Measurements from ENCODE around the gene FILIP1L.

FILIP1L gene

DNA sequence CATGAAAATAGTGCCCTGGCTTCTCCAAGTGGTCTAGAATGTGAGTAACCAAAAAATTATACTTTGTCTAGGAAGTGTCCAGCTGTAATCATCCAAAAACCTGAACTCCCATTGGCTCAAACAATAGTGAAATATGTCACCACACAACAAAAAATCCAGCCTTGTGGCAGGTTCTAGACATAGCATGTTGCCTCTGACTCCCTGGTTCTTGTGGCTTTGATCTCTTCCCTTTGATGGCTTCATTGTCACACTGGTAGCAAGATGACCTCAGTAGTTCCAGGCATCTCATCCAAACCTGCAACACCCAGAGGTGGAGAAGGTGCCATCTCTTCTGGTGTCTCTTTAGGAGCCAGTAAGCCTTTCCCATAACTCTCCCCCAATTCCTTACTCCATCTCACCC is 222.0 kb downstream of the FILIP1L start:
- H3K79me1 ChIP-seq (ENCODE audit: low read length): no peaks in the 10 kb centered on the region
- no peak overlapping the region for H2AFZ ChIP-seq (ENCODE audit: insufficient read depth, low read length, poor library complexity)
- no peaks in the 10 kb centered on the region for H3K9me3 ChIP-seq (ENCODE audit: insufficient read depth, low read depth, low read length)
- no peak overlapping the region for H2AK5ac ChIP-seq (ENCODE audit: low read length)
- no peaks in the 10 kb centered on the region for H3K36me3 ChIP-seq (ENCODE audit: control insufficient read depth in 1 of 2, insufficient read depth in 2 of 2, low read length in 2 of 2)
- H3K4me2 ChIP-seq (ENCODE audit: low read length): no peak overlapping the region
- no peak overlapping the region for H3K4ac ChIP-seq (ENCODE audit: low read depth, low read length)
- H2BK120ac ChIP-seq (ENCODE audit: insufficient read depth, low read length, poor library complexity): no peak overlapping the region
- no peak for DNase-seq
- no peak overlapping the region for H3K9ac ChIP-seq (ENCODE audit: low read length)
- H3K4me3 ChIP-seq (ENCODE audit: low read depth, low read length): no peak overlapping the region
- peaks cover 0 to 2% of the 10 kb centered on the region in 2 experiments for H3K4me1 ChIP-seq (ENCODE audit: control insufficient read depth in 1 of 2, insufficient read depth in 2 of 2, low read length in 2 of 2)
- H4K91ac ChIP-seq (ENCODE audit: low read depth, low read length): no peak overlapping the region
- H3K18ac ChIP-seq (ENCODE audit: low read length): no peak overlapping the region
- no peak overlapping the region for H2BK5ac ChIP-seq (ENCODE audit: low read depth, low read length, poor library complexity)
- H3K27me3 ChIP-seq (ENCODE audit: insufficient read depth, low read length): no peaks in the 10 kb centered on the region
- no peak overlapping the region for H3K14ac ChIP-seq (ENCODE audit: low read length)
- no peak overlapping the region for H3K23ac ChIP-seq (ENCODE audit: low read length)
- no peak overlapping the region for H4K12ac ChIP-seq (ENCODE audit: low read depth, low read length)
- H4K8ac ChIP-seq (ENCODE audit: low read depth, low read length): no peak overlapping the region
- H3K79me2 ChIP-seq (ENCODE audit: control insufficient read depth, insufficient read depth, low read length, poor library complexity): no peaks in the 10 kb centered on the region
- H2BK12ac ChIP-seq (ENCODE audit: low read length): no peak overlapping the region
- H3K27ac ChIP-seq (ENCODE audit: low read depth, low read length): no peak overlapping the region

DNA sequence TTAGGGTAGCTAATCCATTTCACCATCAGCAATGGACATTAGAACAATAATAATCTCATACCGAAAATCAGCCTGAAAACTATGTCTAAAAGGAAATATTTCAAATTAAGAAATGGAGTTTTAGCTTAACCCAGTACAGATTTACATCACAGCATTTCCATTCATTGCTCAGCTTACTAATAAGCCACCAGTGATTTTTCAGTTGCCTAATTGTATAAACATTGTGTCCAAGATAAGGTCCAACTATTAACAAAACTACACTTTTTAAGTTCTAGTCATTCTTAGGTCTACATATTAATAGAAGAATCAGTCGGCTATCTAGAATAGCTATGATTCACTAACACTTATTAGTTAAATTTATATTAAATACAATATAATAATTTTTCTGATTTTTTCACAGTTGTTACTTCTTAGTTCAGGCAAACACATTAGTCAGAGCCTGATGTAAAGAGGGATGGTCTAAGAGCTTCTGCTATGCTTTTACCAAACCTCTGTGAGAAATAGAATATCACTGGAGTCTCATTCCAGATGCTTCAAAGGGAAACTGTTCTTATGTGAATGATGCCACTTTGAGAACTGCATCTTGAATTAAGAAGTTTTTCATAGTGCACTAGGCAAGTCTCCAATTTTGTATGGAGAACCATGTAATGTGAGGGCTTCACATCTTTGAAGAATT is 222.6 kb downstream of the FILIP1L start:
- Histone ChIP-seq H3K4me3 (ENCODE audit: low read depth, low read length) (no peak overlapping the region), H2BK120ac (ENCODE audit: insufficient read depth, low read length, poor library complexity) (no peak overlapping the region), H3K4me1 (ENCODE audit: control insufficient read depth in 1 of 2, insufficient read depth in 2 of 2, low read length in 2 of 2) (peaks cover 0 to 2% of the 10 kb centered on the region in 2 experiments), H4K8ac (ENCODE audit: low read depth, low read length) (no peak overlapping the region), H2BK5ac (ENCODE audit: low read depth, low read length, poor library complexity) (no peak overlapping the region), H3K4ac (ENCODE audit: low read depth, low read length) (no peak overlapping the region), H3K79me2 (ENCODE audit: control insufficient read depth, insufficient read depth, low read length, poor library complexity) (no peaks in the 10 kb centered on the region), H3K14ac (ENCODE audit: low read length) (no peak overlapping the region), H3K79me1 (ENCODE audit: low read length) (no peaks in the 10 kb centered on the region), H3K23ac (ENCODE audit: low read length) (no peak overlapping the region), H4K12ac (ENCODE audit: low read depth, low read length) (no peak overlapping the region), H2AK5ac (ENCODE audit: low read length) (no peak overlapping the region), H2BK12ac (ENCODE audit: low read length) (no peak overlapping the region), H3K9me3 (ENCODE audit: insufficient read depth, low read depth, low read length) (no peaks in the 10 kb centered on the region), H4K91ac (ENCODE audit: low read depth, low read length) (no peak overlapping the region), H3K36me3 (ENCODE audit: control insufficient read depth in 1 of 2, insufficient read depth in 2 of 2, low read length in 2 of 2) (no peaks in the 10 kb centered on the region), H3K9ac (ENCODE audit: low read length) (no peak overlapping the region), H3K18ac (ENCODE audit: low read length) (no peak overlapping the region), H3K27ac (ENCODE audit: low read depth, low read length) (no peak overlapping the region), H3K27me3 (ENCODE audit: insufficient read depth, low read length) (no peaks in the 10 kb centered on the region), H3K4me2 (ENCODE audit: low read length) (no peak overlapping the region), H2AFZ (ENCODE audit: insufficient read depth, low read length, poor library complexity) (no peak overlapping the region)
- WGBS (ENCODE audit: extremely low coverage, insufficient coverage, insufficient read length): no CpG with 5 or more reads among the region's 2 CpGs
- DNase-seq: no peak

DNA sequence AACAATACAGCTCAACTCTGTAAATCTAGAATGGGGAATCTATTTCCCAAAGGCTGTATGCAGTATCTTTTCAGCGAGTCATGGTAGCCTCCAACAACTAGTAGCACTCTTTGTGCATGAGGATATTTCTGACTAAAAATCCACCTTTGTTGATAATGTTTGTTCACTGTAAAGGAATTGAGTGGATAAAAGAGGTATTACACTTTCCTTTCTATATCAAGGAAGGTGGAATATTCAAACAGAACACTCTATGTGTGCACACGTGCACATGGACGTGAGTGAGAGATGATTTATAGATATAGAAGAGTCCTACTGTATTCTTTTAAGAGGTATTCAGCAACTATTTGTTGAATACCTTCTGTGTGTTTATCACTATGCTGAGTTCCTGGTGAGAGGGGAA is 228.4 kb downstream of the FILIP1L start:
- Histone ChIP-seq H2BK12ac (ENCODE audit: low read length) (no peak overlapping the region), H2BK120ac (ENCODE audit: insufficient read depth, low read length, poor library complexity) (no peak overlapping the region), H4K12ac (ENCODE audit: low read depth, low read length) (no peak overlapping the region), H2AFZ (ENCODE audit: insufficient read depth, low read length, poor library complexity) (no peak overlapping the region), H3K36me3 (ENCODE audit: control insufficient read depth in 1 of 2, insufficient read depth in 2 of 2, low read length in 2 of 2) (no peaks in the 10 kb centered on the region), H3K9ac (ENCODE audit: low read length) (no peak overlapping the region), H3K4me3 (ENCODE audit: low read depth, low read length) (no peak overlapping the region), H2BK5ac (ENCODE audit: low read depth, low read length, poor library complexity) (no peak overlapping the region), H3K4me1 (ENCODE audit: control insufficient read depth in 1 of 2, insufficient read depth in 2 of 2, low read length in 2 of 2) (no peaks in the 10 kb centered on the region), H3K23ac (ENCODE audit: low read length) (no peak overlapping the region), H3K27me3 (ENCODE audit: insufficient read depth, low read length) (no peaks in the 10 kb centered on the region), H4K8ac (ENCODE audit: low read depth, low read length) (no peak overlapping the region), H3K4me2 (ENCODE audit: low read length) (no peak overlapping the region), H3K14ac (ENCODE audit: low read length) (no peak overlapping the region), H4K91ac (ENCODE audit: low read depth, low read length) (no peak overlapping the region), H3K79me1 (ENCODE audit: low read length) (no peaks in the 10 kb centered on the region), H3K18ac (ENCODE audit: low read length) (no peak overlapping the region), H2AK5ac (ENCODE audit: low read length) (no peak overlapping the region), H3K9me3 (ENCODE audit: insufficient read depth, low read depth, low read length) (no peaks in the 10 kb centered on the region), H3K79me2 (ENCODE audit: control insufficient read depth, insufficient read depth, low read length, poor library complexity) (no peaks in the 10 kb centered on the region), H3K27ac (ENCODE audit: low read depth, low read length) (no peak overlapping the region), H3K4ac (ENCODE audit: low read depth, low read length) (no peak overlapping the region)
- DNase-seq: no peak
- no CpG with 5 or more reads among the region's 3 CpGs for WGBS (ENCODE audit: extremely low coverage, insufficient coverage, insufficient read length)

DNA sequence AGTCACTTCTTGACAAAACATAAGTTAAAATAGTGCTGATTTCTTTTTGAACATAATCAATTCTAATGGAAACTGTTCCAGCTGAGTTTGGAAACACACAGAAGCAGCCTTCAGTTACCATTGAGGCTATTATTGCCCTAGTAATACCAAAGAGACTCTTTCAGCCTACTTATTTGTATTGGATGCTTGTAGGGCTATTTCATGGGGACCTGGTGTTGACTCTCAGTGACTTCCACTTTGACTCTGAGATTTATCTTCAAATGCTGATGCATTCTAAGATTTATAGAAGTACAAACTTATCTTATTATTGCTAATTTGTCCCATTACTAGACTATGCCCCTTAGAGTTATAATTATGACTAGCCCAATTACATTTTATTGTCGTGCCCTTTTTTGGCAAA is 229.2 kb downstream of the FILIP1L start:
- no peaks in the 10 kb centered on the region for H3K79me1 ChIP-seq (ENCODE audit: low read length)
- no peaks in the 10 kb centered on the region for H3K9me3 ChIP-seq (ENCODE audit: insufficient read depth, low read depth, low read length)
- no peak for DNase-seq
- H3K4me2 ChIP-seq (ENCODE audit: low read length): no peak overlapping the region
- no peak overlapping the region for H3K27ac ChIP-seq (ENCODE audit: low read depth, low read length)
- no peaks in the 10 kb centered on the region for H3K4me1 ChIP-seq (ENCODE audit: control insufficient read depth in 1 of 2, insufficient read depth in 2 of 2, low read length in 2 of 2)
- no peak overlapping the region for H2BK120ac ChIP-seq (ENCODE audit: insufficient read depth, low read length, poor library complexity)
- H3K79me2 ChIP-seq (ENCODE audit: control insufficient read depth, insufficient read depth, low read length, poor library complexity): no peaks in the 10 kb centered on the region
- no peak overlapping the region for H3K18ac ChIP-seq (ENCODE audit: low read length)
- no peak overlapping the region for H3K4ac ChIP-seq (ENCODE audit: low read depth, low read length)
- H2BK12ac ChIP-seq (ENCODE audit: low read length): no peak overlapping the region
- H3K23ac ChIP-seq (ENCODE audit: low read length): no peak overlapping the region
- H2AK5ac ChIP-seq (ENCODE audit: low read length): no peak overlapping the region
- H4K12ac ChIP-seq (ENCODE audit: low read depth, low read length): no peak overlapping the region
- no CpG with 5 or more reads among the region's 1 CpG for WGBS (ENCODE audit: extremely low coverage, insufficient coverage, insufficient read length)
- H4K91ac ChIP-seq (ENCODE audit: low read depth, low read length): no peak overlapping the region
- H3K27me3 ChIP-seq (ENCODE audit: insufficient read depth, low read length): no peaks in the 10 kb centered on the region
- no peak overlapping the region for H2AFZ ChIP-seq (ENCODE audit: insufficient read depth, low read length, poor library complexity)
- no peaks in the 10 kb centered on the region for H3K36me3 ChIP-seq (ENCODE audit: control insufficient read depth in 1 of 2, insufficient read depth in 2 of 2, low read length in 2 of 2)
- H2BK5ac ChIP-seq (ENCODE audit: low read depth, low read length, poor library complexity): no peak overlapping the region
- no peak overlapping the region for H4K8ac ChIP-seq (ENCODE audit: low read depth, low read length)
- no peak overlapping the region for H3K9ac ChIP-seq (ENCODE audit: low read length)
- H3K14ac ChIP-seq (ENCODE audit: low read length): no peak overlapping the region
- H3K4me3 ChIP-seq (ENCODE audit: low read depth, low read length): no peak overlapping the region
